IMR-90 (cell line): ENCODE data around the gene LAMTOR1. TPM values are rescaled to one million over a fixed set of nuclear protein-coding genes. Genes with fewer than 3 reads are reported as not detected.

Experiments
- ATAC-seq: fragments of 200-7000 bp; cut with Tn5 transposase; 2 replicates; pipeline ENCODE4 v1.9.1; 2020; ENCODE audit warnings: low read depth, mild to moderate bottlenecking, moderate library complexity
- BruUV-seq: library from RNA; stranded (reverse); fragments of 400-500 nt; replicated peaks from 2 replicates; lab custom pipeline; 2021; lab: Mats Ljungman, UMichigan
- CTCF ChIA-PET: fragments of 300-600 bp; formaldehyde crosslinking; extraction: SDS; loops from one replicate; lab custom pipeline; 2021; ENCODE audit warnings: antibody characterized with exemption; lab: Yijun Ruan, JAX
- POLR2A ChIA-PET: fragments of 300-600 bp; sonication (Branson Sonifier 250); formaldehyde crosslinking; loops from one replicate; lab custom pipeline; 2022; ENCODE audit warnings: antibody characterized with exemption; ENCODE audit not compliant: unreplicated experiment; lab: Charles Lee
- DNase-seq: peaks from one replicate; pipeline ENCODE4 v3.0.0; 2013
- H2AFZ ChIP-seq: replicated peaks from 2 replicates; pipeline ENCODE3; 2013; ENCODE audit warnings: low read length, mild to moderate bottlenecking; ENCODE audit not compliant: poor library complexity
- H2AK5ac ChIP-seq: 2 replicates; pipeline ENCODE4 v1.6.1; 2013; ENCODE audit warnings: low read depth, low read length, inconsistent platforms
- H2AK9ac ChIP-seq: replicated peaks from 2 replicates; pipeline ENCODE3; 2013; ENCODE audit warnings: mild to moderate bottlenecking, low read depth, low read length, moderate library complexity; ENCODE audit not compliant: poor library complexity
- H2BK120ac ChIP-seq: 2 replicates; pipeline ENCODE4 v1.6.1; 2013; ENCODE audit warnings: low read depth, low read length, inconsistent platforms
- H2BK15ac ChIP-seq: 3 replicates; pipeline ENCODE4 v1.6.1; 2013; ENCODE audit warnings: low read depth, low read length, inconsistent platforms
- H2BK20ac ChIP-seq: 2 replicates; pipeline ENCODE4 v1.6.1; 2013; ENCODE audit warnings: low read depth, mild to moderate bottlenecking, inconsistent platforms, low read length, moderate library complexity
- H2BK5ac ChIP-seq: 2 replicates; pipeline ENCODE4 v1.6.1; 2013; ENCODE audit warnings: mild to moderate bottlenecking, low read depth, low read length, inconsistent platforms; ENCODE audit not compliant: poor library complexity, severe bottlenecking
- H3K14ac ChIP-seq: replicated peaks from 2 replicates; pipeline ENCODE4 v1.6.1; 2013; ENCODE audit warnings: low read depth, low read length, inconsistent platforms
- H3K18ac ChIP-seq: 2 replicates; pipeline ENCODE4 v1.6.1; 2013; ENCODE audit warnings: low read depth, low read length, control low read depth
- H3K23ac ChIP-seq: 2 replicates; pipeline ENCODE4 v1.6.1; 2013; ENCODE audit warnings: low read depth, low read length, inconsistent platforms
- H3K27ac ChIP-seq: 2 replicates; pipeline ENCODE4 v1.5.1; 2013; ENCODE audit warnings: mild to moderate bottlenecking, control low read depth, low read length; ENCODE audit not compliant: insufficient read depth
- H3K27me3 ChIP-seq: 2 replicates; pipeline ENCODE4 v1.6.1; 2013; ENCODE audit warnings: low read length; ENCODE audit not compliant: control insufficient read depth, insufficient read depth
- H3K36me3 ChIP-seq: 2 replicates; pipeline ENCODE4 v1.6.1; 2013; ENCODE audit warnings: low read length, mixed read lengths; ENCODE audit not compliant: control insufficient read depth, insufficient read depth
- H3K4ac ChIP-seq: 2 replicates; pipeline ENCODE4 v1.6.1; 2013; ENCODE audit warnings: low read depth, low read length, inconsistent platforms
- H3K4me1 ChIP-seq: 2 replicates; pipeline ENCODE4 v1.6.1; 2013; ENCODE audit warnings: low read length, mixed read lengths; ENCODE audit not compliant: control insufficient read depth, insufficient read depth
- H3K4me2 ChIP-seq: 2 replicates; pipeline ENCODE4 v1.6.1; 2013; ENCODE audit warnings: low read depth, mild to moderate bottlenecking, control low read depth, low read length, moderate library complexity
- H3K4me3 ChIP-seq: 2 replicates; pipeline ENCODE4 v1.5.1; 2013; ENCODE audit warnings: low read depth, mild to moderate bottlenecking, control low read depth, low read length, moderate library complexity; ENCODE audit not compliant: insufficient read depth
- H3K56ac ChIP-seq: 2 replicates; pipeline ENCODE4 v1.6.1; 2013; ENCODE audit warnings: low read length, inconsistent platforms; ENCODE audit not compliant: insufficient read depth; ENCODE audit errors: extremely low read depth
- H3K79me1 ChIP-seq, 2 experiments: 2 replicates each; pipeline ENCODE4 v1.6.1; 2013; ENCODE audit warnings: low read length in 2 of 2, inconsistent platforms in 1 of 2, low read depth in 1 of 2
- H3K9ac ChIP-seq: 2 replicates; pipeline ENCODE4 v1.6.1; 2013; ENCODE audit warnings: low read depth, low read length, control low read depth
- H3K9me1 ChIP-seq: 2 replicates; pipeline ENCODE4 v1.6.1; 2013; ENCODE audit warnings: low read length, inconsistent platforms; ENCODE audit not compliant: insufficient read depth
- H3K9me3 ChIP-seq: 2 replicates; pipeline ENCODE4 v1.6.1; 2013; ENCODE audit warnings: low read length; ENCODE audit not compliant: control insufficient read depth, insufficient read depth
- H4K20me1 ChIP-seq: 2 replicates; pipeline ENCODE4 v1.6.1; 2013; ENCODE audit warnings: low read length, inconsistent platforms; ENCODE audit not compliant: insufficient read depth
- H4K5ac ChIP-seq: 2 replicates; pipeline ENCODE4 v1.6.1; 2013; ENCODE audit warnings: mild to moderate bottlenecking, low read depth, low read length, control low read depth
- H4K8ac ChIP-seq, 2 experiments: 2 replicates each; pipeline ENCODE4 v1.6.1; 2013; ENCODE audit warnings: low read depth in 2 of 2, low read length in 2 of 2, control low read depth in 1 of 2, inconsistent platforms in 1 of 2
- H4K91ac ChIP-seq: 2 replicates; pipeline ENCODE4 v1.6.1; 2013; ENCODE audit warnings: low read depth, low read length, inconsistent platforms; ENCODE audit not compliant: insufficient read depth
- BHLHE40 ChIP-seq: fragments of 150-350 bp; IDR thresholded peaks from 2 replicates; pipeline ENCODE4 v1.6.1; 2016; ENCODE audit warnings: mild to moderate bottlenecking, low read depth, low read length
- CHD1 ChIP-seq: IDR thresholded peaks from 2 replicates; pipeline ENCODE4 v1.6.1; 2012; ENCODE audit warnings: low read depth, low read length, improper control_type of control experiment
- FOS ChIP-seq: fragments of 150-350 bp; IDR thresholded peaks from 2 replicates; pipeline ENCODE4 v1.6.1; 2016; ENCODE audit warnings: low read depth, low read length
- MAFK ChIP-seq: IDR thresholded peaks from 2 replicates; pipeline ENCODE4 v1.6.1; 2012; ENCODE audit warnings: low read depth, low read length, improper control_type of control experiment
- MAZ ChIP-seq: IDR thresholded peaks from 2 replicates; pipeline ENCODE4 v1.6.1; 2012; ENCODE audit warnings: low read depth, mild to moderate bottlenecking, low read length, improper control_type of control experiment, moderate library complexity, borderline replicate concordance
- MXI1 ChIP-seq: IDR thresholded peaks from 2 replicates; pipeline ENCODE4 v1.6.1; 2012; ENCODE audit warnings: low read depth, mild to moderate bottlenecking, low read length, moderate library complexity, borderline replicate concordance
- POLR2A ChIP-seq: IDR thresholded peaks from 2 replicates; pipeline ENCODE4 v1.6.1; 2012; ENCODE audit warnings: mild to moderate bottlenecking, low read depth, low read length
- RAD21 ChIP-seq: IDR thresholded peaks from 2 replicates; pipeline ENCODE4 v1.6.1; 2012; ENCODE audit warnings: low read length, improper control_type of control experiment
- SMC3 ChIP-seq: fragments of 150-350 bp; IDR thresholded peaks from 2 replicates; pipeline ENCODE4 v1.6.1; 2016; ENCODE audit warnings: low read depth, mild to moderate bottlenecking, antibody characterized with exemption, low read length, moderate library complexity
- WGBS, 2 experiments: methylation state at CpG; one replicate each; pipeline versions ENCODE4 v1.1.5 to v1.1.7; 2013; ENCODE audit warnings: missing lambda C conversion rate in 2 of 2; ENCODE audit not compliant: insufficient read length in 1 of 2; ENCODE audit errors: extremely low coverage in 2 of 2; 5-methylcytosine and 5-hydroxymethylcytosine counted together
- dilution Hi-C: fragments of 300-500 bp; cut with HindIII; formaldehyde crosslinking; loops from one replicate; pipeline ENCODE4 v1.14.3; 2018; ENCODE audit warnings: low sequenced_read_pairs; ENCODE audit not compliant: unreplicated experiment
- in situ Hi-C: fragments of 300-500 bp; cut with MboI; formaldehyde crosslinking; loops from 3 replicates; pipeline ENCODE4 v1.14.3; 2019; ENCODE audit warnings: low sequenced_read_pairs, inconsistent platforms, mixed read lengths
- intact Hi-C: fragments of 100-400 bp; cut with micrococcal nuclease; formaldehyde crosslinking; loops from 2 replicates; pipeline ENCODE4 v1.10.0; 2022
- polyA plus RNA-seq, 3 experiments: library from polyadenylated mRNA; depleted of rRNA; stranded (reverse); fragments of >200 nt; gene quantifications; 2 replicates each; pipeline ENCODE4 v1.2.3, GENCODE V29; 2012; ENCODE audit warnings: low replicate concordance in 1 of 3
- total RNA-seq: library from RNA; depleted of rRNA; stranded (reverse); fragments of >200 nt; gene quantifications from 2 replicates; pipeline ENCODE4 v1.2.3, GENCODE V29; 2012
- TF ChIP-seq, protein P1 (sequence below): conservative IDR thresholded peaks from 2 replicates; pipeline ENCODE4 v1.5.1; 2012; ENCODE audit warnings: mild to moderate bottlenecking, low read depth, low read length, improper control_type of control experiment
- TF ChIP-seq, protein P2 (sequence below): fragments of 150-350 bp; IDR thresholded peaks from 2 replicates; pipeline ENCODE4 v1.6.1; 2017; ENCODE audit warnings: mild to moderate bottlenecking, antibody characterized with exemption, low read length, low read depth
- TF ChIP-seq, protein P3 (sequence below): fragments of 150-350 bp; IDR thresholded peaks from 2 replicates; pipeline ENCODE4 v1.6.1; 2016; ENCODE audit warnings: low read depth, mild to moderate bottlenecking, low read length, moderate library complexity, borderline replicate concordance

LAMTOR1 gene
- total and polyA plus RNA-seq, 2 of the 4 experiments (the other 2 are of a cell fraction) = 126 to 137 TPM

DNA sequence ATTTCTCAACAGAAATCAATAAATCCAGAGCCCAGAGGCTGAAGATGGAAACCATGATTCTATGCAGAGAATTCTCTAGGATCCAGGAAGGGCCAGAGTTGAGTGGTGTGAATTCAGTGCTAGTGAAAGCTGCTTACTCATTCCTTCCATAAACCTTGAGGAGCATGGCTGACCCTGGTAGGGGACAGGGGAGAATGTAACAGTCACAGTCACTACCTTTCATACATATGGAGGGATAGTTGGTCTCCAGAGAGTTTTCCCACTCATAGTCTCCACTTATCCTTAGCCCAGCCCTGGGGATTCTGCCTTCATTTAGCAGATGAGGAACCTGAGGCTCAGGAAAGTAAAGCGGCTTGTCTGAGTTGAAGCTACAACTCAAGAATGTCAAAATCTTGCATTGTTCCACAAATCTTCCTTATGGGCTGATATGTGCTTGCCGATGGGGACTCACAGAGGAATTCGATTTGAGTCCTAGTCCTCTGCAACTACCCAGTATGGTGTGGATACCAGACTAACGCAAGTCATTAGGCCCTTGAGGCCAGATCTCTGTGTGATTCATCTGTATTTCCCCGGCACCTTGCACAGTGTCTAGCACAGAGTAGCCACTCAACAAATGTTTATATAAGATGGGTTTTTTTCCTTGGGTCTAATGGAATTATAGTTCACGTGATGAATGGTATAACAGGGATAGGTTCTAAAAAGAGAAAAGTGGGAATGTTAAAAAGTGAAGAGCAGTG, 13.1 kb upstream of the LAMTOR1 start (continued):
- no peak for TF ChIP-seq BHLHE40

DNA sequence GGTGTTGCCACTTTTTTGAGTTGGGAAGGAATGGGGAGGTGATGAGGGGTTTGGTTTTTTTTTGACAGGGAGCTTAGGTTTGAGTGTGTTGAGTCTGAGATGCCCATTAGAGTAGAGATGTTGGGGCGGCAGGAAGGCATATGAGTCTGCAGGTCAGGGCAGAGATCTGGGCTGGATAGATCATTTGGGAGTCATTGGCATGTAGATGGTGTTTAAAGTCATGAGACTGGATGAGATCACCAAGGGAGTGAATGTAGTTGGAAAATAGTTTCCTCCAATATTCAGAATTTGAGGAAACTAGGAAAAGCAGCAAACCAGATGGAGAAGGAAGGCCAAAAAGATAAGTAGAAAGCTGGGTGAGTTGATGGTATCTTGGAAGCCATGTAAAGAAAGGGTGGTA, 11.5 kb upstream of the LAMTOR1 start:
- Histone ChIP-seq H2AK9ac (no peak overlapping the region), H4K5ac (no peak overlapping the region), H3K23ac (no peak overlapping the region), H3K27me3 (no peaks in the 10 kb centered on the region), H2AFZ (no peak overlapping the region), H2BK5ac (peak overlapping the region; percentile 6), H3K9me1 (peaks cover 10% of the 10 kb centered on the region), H2AK5ac (no peak overlapping the region; the same call in 1 of the 2 replicates), H4K8ac (peak overlapping the region in 1 of 2 experiments; percentile 43; a peak in 1 of 4 replicates), H3K9me3 (no peaks in the 10 kb centered on the region), H3K56ac (no peak overlapping the region), H3K14ac (no peak overlapping the region), H3K18ac (no peak overlapping the region), H3K4me3 (no peak overlapping the region), H4K91ac (0 out of 2 replicates have a peak overlapping the region, but pooled peaks have one; percentile 19), H3K27ac (no peak overlapping the region), H4K20me1 (no peaks in the 10 kb centered on the region), H2BK120ac (peak overlapping the region; percentile 22; the same call in 1 of the 2 replicates), H3K4ac (no peak overlapping the region), H2BK20ac (no peak overlapping the region), H3K4me2 (no peak overlapping the region), H3K9ac (no peak overlapping the region), H3K36me3 (no peaks in the 10 kb centered on the region), H3K79me1 (peaks cover 0 to 20% of the 10 kb centered on the region in 2 experiments; a peak in 2 of 4 replicates), H2BK15ac (no peak overlapping the region), H3K4me1 (peaks cover 6% of the 10 kb centered on the region; the same call in 1 of the 2 replicates)
- CTCF ChIA-PET = no interaction called here
- DNase-seq (peak; percentile 28), ATAC-seq (no peak)
- POLR2A ChIA-PET = interaction anchor here (0.6 kb wide), 1 partner anchor 38 kb away, joined by 3 read pairs; no protein-coding TSS in a partner anchor
- BruUV-seq = no TSS peak
- WGBS, 2 experiments = 100% methylated on average over 1 of the region's 1 CpG; no CpG with 5 or more reads in 1 of the 2 experiments
- in situ Hi-C loops = no loop called here
- intact Hi-C loops = no loop called here
- dilution Hi-C loops = no loop called here
- no peak for TF ChIP-seq MXI1
- TF ChIP-seq FOS = no peak
- TF ChIP-seq BHLHE40 = no peak
- TF ChIP-seq, protein P1, sequence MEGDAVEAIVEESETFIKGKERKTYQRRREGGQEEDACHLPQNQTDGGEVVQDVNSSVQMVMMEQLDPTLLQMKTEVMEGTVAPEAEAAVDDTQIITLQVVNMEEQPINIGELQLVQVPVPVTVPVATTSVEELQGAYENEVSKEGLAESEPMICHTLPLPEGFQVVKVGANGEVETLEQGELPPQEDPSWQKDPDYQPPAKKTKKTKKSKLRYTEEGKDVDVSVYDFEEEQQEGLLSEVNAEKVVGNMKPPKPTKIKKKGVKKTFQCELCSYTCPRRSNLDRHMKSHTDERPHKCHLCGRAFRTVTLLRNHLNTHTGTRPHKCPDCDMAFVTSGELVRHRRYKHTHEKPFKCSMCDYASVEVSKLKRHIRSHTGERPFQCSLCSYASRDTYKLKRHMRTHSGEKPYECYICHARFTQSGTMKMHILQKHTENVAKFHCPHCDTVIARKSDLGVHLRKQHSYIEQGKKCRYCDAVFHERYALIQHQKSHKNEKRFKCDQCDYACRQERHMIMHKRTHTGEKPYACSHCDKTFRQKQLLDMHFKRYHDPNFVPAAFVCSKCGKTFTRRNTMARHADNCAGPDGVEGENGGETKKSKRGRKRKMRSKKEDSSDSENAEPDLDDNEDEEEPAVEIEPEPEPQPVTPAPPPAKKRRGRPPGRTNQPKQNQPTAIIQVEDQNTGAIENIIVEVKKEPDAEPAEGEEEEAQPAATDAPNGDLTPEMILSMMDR = no peak
- TF ChIP-seq SMC3 = no peak
- no peak for TF ChIP-seq MAFK
- TF ChIP-seq, protein P2, sequence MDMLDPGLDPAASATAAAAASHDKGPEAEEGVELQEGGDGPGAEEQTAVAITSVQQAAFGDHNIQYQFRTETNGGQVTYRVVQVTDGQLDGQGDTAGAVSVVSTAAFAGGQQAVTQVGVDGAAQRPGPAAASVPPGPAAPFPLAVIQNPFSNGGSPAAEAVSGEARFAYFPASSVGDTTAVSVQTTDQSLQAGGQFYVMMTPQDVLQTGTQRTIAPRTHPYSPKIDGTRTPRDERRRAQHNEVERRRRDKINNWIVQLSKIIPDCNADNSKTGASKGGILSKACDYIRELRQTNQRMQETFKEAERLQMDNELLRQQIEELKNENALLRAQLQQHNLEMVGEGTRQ = no peak
- TF ChIP-seq CHD1 = no peak
- no peak for TF ChIP-seq RAD21
- TF ChIP-seq MAZ = no peak
- no peak for TF ChIP-seq POLR2A
- TF ChIP-seq, protein P3, sequence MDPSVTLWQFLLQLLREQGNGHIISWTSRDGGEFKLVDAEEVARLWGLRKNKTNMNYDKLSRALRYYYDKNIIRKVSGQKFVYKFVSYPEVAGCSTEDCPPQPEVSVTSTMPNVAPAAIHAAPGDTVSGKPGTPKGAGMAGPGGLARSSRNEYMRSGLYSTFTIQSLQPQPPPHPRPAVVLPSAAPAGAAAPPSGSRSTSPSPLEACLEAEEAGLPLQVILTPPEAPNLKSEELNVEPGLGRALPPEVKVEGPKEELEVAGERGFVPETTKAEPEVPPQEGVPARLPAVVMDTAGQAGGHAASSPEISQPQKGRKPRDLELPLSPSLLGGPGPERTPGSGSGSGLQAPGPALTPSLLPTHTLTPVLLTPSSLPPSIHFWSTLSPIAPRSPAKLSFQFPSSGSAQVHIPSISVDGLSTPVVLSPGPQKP = no peak
